ENCODE results near the gene RAB4A. TPM values are rescaled to one million over a fixed set of nuclear protein-coding genes. Genes with fewer than 3 reads are reported as not detected.
"Not testable (repeated sequence)": the region's sequence is repeated elsewhere in the genome, so short reads cannot be mapped to it uniquely, and the experiment has no call there.

Gene RAB4A
- polyA plus RNA-seq, 3 donors = 52.2 to 54.7 (median 53.2) TPM

DNA sequence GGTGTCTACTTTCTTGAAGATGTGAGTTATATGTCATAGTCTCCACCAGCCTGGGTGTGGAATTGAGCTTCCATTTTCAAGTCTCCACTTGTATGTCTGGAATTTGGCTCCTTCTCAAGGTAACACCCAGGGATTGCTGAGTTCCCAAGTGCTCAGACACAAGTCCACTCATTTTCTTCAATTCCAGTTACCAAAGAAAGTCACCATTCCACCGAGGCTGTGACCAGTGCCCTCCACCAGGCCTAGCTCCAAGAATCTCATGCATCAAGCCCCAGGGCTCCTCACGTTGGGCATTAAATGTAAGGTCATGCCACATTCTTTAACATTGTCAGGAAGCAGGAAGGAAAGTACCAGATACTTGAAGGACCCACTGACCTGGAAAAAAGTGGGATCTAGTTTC is 2.4 kb upstream of the RAB4A start:
- DNase-seq (ENCODE audit: low read depth in 3 of 3, low spot score in 2 of 3) = no peak

DNA sequence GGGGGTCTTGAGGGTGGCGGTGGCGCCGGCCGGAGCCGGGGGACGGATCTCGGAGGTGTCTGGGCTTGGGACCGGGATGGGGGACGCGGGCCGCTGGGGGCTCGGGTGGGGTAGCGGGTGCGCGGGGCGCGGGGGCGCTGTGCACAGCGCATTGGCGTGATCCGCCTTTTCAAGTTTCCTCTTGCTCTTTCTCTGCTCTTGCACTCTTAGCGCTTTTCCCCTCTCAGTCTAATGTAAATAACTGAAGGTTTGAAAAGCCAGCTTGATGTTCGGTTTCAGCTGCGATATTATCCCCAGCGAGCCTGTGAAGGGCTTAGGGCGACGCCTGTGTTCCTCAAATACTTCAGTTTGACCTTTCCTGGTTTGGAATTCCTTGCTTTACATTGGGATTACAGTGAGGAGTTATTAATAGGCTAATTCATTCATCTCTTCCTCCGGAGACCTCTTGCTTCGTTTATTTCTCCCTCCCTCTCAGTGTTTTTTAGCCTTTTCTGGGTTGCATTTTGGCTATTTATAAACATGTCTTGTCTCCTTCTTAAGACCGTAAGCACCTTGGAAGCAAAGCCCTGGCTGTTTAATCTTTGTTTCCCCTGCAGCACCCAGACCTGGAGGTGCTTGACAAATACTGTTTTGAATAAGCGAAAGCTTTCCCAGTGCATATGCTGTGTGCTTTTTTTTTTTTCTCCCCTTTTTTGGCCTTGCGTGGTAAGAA is 693 bp downstream of the RAB4A start:
- DNase-seq (ENCODE audit: low read depth in 3 of 3, low spot score in 2 of 3) = no peak

DNA sequence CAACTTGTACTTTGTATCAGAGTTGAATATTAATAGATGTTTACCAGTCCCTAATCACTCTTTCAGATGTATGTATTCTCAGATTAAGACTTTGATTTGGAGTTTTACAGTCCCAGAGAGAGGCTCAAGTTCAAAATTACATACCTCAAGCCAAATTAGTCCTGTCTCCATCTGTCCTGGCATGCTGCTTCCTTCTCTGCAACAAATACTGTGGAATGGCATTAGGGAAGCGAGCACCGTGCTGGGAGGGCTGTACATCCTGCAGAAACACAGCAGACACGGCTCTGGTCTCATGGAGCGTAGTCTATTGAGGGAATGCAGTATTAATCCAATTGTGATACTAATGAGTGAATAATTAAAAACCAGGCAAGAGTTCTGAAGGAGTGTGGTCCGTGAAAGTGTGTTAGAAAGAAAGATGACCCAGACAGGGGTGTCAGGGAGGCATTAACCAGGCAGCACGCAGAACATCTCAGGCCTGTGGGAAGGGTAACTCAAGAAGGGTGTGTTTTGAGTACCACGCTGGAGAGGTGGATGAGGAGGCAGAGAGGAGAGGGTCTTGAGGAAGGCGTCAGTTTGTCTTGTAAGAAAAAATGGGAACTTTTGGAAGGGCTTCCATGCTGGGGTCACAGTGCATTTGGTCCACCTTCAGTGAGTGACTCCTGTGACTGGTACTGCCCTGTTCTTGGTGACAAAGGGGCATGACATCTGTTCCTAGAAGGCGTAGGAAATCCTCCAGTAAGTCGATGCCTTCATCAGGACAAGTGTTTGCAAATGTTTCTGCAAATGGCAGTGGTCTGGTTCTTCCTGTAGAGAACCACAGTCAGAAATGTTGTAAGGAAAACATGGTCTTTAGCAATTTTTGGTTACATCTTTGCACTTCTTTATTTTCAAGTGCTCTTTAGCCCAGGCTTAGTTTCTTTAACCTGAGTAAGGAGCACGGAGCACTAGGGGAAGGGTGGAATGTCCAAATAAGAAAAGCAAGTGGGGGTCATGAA is 1.6 kb downstream of the RAB4A start:
- no peak for DNase-seq (ENCODE audit: low read depth in 3 of 3, low spot score in 2 of 3)

DNA sequence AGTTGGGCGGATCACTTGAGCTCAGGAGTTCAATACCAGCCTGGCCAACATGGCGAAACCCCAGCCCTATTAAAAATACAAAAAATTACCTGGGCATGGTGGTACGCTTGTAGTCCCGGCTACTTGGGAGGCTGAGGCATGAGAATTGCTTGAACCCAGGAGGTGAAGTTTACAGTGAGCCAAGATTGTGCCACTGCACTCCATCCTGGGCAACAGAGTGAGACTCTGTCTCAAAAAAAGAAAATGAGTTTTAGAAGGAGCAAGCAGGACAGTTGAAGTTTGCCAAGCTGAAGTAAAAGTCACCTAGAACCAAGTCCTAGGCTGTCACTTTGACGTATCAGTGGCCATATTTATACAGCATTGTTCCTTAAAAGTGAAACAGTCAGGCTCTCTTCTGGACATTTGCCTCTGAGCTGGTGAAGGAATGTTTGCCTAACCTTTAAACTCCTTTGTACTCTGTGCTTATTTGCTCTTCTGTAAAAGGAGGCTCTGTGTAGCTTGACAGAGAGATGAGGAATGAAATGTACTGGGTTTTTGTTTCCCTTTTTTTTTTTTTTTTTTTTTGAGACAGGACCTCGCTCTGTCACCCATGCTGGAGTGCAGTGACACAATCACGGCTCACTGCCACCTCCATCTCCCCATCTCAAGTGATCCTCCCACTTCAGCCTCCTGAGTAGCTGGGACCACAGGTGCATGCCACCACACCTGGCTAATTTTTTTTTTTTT is 2.8 kb downstream of the RAB4A start:
- no peak for DNase-seq (ENCODE audit: low read depth in 3 of 3, low spot score in 2 of 3)

DNA sequence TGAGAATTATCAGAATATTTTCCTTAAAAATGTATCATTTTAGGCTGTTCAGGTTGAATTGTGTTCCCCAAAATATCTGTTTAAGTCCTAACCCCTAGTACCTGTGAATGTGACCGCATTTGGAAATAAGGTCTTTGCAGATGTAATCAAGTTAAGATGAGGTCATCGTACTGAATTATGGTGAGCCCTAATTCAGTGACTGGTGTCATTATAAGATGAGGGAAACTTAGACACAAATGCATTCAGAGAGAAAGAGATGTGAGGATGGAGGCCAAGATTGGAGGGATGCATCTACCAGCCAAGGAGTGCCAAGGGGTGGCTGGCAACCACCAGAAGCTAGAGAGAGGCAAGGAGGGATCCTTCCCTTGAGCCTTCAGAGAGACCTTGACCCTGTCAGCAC is 4.1 kb downstream of the RAB4A start:
- DNase-seq (ENCODE audit: low read depth in 3 of 3, low spot score in 2 of 3) = no peak

DNA sequence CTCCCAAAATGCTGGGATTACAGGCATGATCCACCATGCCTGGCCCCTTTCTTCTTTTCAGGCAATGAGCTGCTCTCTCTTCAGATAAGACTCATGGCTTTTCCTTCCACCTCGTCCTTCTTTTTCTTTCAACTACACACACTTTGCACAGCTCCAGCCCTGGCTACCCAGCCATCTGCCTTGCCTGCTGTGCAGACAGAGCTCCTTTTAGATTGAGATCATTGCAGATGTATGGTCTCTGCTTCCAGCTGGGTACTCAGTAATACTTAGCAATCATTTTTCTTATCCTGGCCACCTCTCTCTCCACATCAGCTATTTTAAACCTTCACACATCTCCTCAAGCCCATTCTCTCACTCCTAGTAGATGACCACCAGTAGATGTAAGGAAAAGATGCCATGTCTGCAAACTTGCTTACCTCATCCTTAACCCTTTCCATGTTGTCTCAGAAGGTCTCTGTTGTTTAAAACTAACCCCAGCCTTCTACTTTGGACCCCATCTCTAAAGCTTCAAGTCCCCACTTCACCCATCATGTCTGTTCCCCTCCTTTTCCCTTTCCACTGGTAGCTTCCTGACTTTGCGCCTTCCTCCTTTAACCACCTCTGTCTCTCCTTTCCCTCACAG is 7.3 kb downstream of the RAB4A start:
- no peak for DNase-seq (ENCODE audit: low read depth in 3 of 3, low spot score in 2 of 3)

DNA sequence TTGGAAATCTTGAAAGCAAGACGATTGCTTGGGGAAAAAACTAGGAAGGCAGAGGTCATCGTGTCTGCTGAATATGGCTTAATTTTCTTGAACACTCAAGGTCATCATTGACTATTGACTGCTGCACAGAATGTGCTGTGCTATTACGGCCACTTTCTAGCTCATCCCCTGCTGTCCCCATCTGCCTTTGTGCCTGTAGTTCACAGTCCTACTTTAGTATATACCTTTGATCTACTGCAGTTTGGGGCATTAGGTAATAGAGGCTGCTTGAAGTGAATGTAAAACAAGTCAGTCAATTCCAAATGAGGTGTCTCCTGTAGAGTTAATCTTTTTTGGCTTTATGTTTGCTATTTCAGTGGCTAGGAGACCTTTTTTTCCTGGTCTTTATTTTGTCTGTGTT is 8.3 kb downstream of the RAB4A start:
- no peak for DNase-seq (ENCODE audit: low read depth in 3 of 3, low spot score in 2 of 3)

DNA sequence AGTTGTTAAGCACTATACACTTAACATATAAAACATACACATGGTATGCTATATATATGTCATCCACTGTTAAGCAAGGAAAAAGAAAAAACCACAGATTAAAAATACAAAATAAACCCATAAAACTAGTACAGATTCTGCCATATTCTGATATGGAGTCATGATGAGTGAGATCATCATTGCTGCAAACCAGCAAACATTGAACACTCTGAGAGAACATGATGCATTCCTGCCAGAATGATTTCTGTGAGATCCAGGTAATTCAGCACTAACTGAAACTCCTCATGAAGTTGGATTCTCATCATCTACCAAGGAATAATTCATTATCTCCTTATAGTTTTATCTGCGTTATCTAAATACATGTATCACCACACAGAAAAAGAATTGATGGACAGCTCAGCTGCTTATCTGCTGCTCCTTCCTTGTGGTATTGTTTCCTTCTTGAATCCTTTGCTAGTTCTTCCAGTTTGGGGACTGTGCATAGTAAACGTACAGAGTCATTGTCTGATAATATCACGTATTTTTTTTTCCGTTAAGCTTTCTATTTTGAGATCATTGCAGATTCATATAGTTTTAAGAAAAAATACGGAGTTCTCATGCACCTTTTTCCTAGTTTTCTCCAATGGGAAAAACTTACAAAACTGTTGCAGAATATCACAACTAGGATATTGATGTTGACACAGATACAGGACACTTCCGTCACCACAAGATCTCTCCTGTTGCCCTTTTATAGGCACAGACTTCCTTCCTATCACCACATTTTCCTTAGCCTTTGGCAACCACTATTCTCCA is 9.3 kb downstream of the RAB4A start:
- no peak for DNase-seq (ENCODE audit: low read depth in 3 of 3, low spot score in 2 of 3)

DNA sequence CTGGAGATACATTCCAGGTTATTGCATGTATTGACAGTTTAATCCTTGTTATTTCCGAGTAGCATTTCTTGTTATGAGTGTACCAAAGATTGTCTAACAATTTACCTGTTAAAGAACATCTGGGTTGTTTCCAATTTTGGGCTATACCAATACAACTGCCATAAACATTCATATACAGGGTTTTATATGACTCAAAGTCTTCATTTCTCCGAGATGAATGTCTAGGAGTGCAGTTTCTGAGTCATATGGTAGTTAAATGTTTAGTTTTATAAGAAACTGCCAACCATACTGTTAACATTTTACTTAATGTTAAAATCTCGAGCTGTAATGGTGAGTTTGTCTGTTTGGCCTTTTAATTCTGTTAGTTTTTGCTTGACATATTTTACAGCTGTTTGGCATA is 10.0 kb downstream of the RAB4A start:
- DNase-seq (ENCODE audit: low read depth in 3 of 3, low spot score in 2 of 3) = no peak

DNA sequence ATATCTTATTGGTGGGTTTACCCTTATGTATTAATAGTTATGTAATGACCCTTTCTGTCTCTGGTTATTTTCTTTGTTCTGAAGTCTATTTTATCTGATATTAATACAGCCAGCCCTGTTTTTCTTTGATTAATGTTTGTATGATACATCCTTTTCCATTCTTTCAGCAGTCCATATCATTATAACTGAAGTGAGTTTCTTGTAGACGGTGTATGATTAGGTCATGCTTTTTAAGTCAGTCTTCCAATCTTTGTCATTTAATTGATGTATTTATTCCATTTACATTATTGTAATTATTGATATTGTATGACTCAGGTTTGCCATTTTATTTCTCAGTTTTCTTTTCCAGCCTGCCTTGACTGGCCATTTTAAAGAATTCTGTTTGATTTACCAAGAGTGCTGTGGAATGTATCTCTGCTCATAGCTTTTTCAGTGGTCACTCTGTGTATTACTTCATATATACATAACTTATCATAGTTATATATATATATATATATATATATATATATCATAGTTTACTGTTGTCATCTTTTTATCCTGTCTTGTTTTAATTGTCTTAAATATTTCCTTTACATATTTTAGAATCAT is 10.5 kb downstream of the RAB4A start:
- DNase-seq (ENCODE audit: low read depth in 3 of 3, low spot score in 2 of 3) = no peak

DNA sequence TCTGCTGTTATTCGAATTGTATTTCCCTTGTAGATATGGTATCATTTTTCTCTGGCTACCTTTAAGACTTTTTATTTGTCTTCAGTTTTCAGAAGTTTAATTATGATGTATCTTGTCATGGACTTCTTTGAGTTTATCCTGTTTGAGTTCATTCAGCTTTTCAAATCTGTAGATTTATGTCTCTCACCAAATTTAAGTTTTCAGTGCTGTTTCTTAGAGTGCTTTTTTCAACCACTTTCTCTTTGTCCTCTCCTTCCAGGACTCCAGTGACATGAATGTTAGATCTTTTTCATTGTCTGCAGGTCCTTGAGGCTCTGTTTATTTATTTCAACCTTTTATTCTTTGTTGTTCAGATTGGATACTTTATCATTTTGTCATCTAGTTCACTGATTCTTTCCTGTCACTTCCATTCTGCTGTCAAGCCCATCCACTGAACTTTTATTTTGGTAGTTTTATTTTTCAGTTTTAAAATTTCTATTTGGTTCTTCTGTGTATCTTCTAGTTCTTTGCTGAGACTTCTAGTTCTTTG is 11.4 kb downstream of the RAB4A start:
- no peak for DNase-seq (ENCODE audit: low read depth in 3 of 3, low spot score in 2 of 3)

DNA sequence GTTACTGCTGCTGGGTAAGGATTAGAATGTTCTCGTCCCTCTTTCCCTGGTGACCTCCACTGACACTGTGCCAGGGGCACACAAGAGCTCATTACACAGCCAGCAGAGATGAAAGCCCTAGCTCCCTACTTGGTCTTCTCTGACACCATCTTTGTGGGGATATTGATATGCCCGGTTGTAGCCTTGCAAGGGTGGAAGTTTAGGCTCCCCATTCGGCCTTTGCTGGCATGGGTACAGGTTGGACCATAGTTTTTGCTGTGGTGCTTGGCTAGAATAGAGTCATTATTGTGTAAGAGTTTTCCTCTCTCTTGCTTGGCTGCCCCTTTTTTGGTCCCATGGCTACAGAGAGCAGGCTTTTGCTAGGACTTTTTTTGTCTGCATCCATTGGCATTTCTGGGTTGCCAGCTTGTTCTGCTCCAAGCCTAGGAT is 12.3 kb downstream of the RAB4A start:
- DNase-seq (ENCODE audit: low read depth in 3 of 3, low spot score in 2 of 3) = no peak

DNA sequence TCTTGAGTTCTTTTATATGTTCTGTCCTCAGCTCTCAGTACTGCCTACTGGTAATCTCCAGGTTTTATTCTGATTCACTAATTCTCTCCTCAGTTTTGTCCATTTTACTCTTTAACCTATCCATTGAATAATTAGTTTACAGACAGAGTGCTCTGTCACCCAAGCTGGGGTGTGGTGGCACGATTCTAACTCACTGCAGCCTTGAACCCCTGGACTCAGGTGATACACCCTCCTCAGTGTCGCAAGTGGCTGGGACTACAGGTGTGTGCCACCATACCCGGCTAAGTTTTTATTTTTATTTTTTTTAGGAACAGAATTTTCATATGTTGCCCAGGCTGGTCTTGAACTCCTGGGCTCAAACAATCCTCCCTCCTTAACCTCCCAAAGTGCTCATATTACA is 14.0 kb downstream of the RAB4A start:
- DNase-seq (ENCODE audit: low read depth in 3 of 3, low spot score in 2 of 3) = no peak

DNA sequence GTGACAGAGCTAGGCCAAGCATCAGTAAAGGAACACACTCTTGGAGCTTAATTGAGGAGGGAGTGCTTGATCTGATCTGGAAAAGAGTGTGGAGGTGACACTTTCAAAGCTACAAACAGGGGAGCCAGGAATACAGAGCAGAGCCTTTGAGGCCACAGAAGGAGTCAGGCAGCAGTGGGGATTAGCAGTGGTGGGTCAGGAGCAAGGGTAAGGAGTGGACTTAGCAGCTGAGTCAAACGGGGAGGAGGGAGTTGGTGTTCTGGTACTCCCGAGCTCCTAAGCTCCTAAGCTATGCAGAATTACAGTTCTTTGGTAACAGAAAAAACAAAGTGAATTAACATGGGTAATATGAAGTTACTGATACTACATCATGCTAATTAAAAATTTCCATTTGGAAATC is 14.5 kb downstream of the RAB4A start:
- no peak for DNase-seq (ENCODE audit: low read depth in 3 of 3, low spot score in 2 of 3)

DNA sequence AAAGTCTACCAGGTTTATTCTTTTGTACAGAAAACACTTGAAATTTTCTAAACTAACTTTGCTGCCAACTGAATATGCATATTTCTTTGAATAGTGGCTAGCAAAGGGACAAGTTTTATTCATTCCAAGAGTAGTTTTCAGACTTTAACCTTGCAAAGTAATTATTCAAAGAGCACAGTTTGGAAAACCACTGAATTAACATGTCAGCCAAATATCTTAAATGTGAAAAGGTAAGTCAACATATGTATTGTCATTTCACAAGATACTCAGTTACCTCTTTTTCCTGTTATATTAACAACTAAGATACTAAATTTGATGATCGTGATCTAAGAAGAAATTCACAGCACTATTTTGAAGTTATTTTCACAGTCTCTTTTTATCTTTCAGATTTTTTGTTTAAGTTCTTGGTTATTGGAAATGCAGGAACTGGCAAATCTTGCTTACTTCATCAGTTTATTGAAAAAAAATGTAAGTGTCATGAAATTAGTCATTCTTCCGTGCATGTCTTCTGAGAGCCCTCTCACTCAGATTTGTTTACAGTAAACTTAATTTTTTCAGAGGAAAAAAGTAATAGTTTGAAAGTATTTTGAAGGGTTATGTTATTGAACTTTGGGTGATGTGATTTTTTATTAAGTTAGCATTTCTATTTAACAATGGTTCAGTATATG is 15.3 kb downstream of the RAB4A start:
- no peak for DNase-seq (ENCODE audit: low read depth in 3 of 3, low spot score in 2 of 3)

DNA sequence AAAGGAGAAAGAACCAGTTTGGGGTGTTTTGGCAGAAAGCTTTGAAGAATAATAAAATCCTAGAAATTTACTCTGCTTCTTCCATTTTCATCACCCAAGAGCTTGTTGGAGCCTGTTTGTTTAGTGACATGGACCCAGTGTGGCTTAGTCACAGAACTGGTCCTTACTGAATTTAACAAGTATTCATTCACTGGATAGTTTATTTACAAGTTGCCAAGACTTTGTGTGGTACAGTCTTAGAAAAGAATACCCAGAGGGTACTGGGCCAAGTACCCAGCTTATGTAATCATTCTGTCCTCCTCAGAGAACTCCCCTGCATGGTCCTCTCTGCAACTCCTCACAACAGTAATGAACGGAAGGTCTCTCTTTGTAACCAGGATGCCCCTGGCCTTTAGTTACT is 16.4 kb downstream of the RAB4A start:
- DNase-seq (ENCODE audit: low read depth in 3 of 3, low spot score in 2 of 3) = no peak

DNA sequence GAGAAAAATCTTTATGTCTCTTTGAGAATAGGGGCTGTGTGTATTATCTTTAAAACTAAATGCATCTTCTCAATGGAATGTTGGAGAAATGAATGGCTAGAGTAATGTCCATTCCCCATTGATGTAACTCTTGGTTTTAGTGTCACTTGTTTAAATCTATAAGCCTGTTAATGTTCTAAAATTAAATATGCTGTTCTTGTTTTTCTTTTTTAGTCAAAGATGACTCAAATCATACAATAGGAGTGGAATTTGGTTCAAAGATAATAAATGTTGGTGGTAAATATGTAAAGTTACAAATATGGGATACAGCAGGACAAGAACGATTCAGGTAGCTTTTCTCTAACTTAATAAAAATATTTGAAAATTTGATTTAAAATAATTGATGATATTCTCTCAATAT is 17.6 kb downstream of the RAB4A start:
- no peak for DNase-seq (ENCODE audit: low read depth in 3 of 3, low spot score in 2 of 3)

DNA sequence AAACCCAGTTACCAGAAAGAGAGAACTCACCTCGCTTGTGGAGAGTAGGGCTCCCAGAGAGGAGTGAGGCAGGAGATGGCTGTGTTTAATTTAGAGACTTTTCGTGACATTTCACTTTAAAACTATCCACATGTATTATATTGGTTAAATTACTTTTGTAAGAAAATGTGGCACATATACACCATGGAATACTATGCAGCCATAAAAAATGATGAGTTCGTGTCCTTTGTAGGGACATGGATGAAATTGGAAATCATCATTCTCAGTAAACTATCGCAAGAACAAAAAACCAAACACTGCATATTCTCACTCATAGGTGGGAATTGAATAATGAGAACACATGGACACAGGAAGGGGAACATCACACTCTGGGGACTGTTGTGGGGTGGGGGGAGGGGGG is 20.8 kb downstream of the RAB4A start:
- DNase-seq (ENCODE audit: low read depth in 3 of 3, low spot score in 2 of 3) = not testable (repeated sequence)
